GM18498 (cell line): ENCODE measurements around the gene SULT4A1.

ENCODE experiments used
- ATAC-seq: cut with Tn5 transposase; IDR thresholded peaks from one replicate; pipeline ENCODE4 v1.9.1; 2021; ENCODE audit warnings: mild to moderate bottlenecking, moderate library complexity; ENCODE audit not compliant: unreplicated experiment

The SULT4A1 gene

GRCh38 chr22:43812149-43812842 lies 50.0 kb downstream of the SULT4A1 start, which contains the start of gene EFCAB6:
Gene EFCAB6, minus strand, starts transcription at chr22:43812305. Its CDS starts 29,987 bp downstream, at chr22:43782318.
- ATAC-seq: peak; percentile 90

DNA sequence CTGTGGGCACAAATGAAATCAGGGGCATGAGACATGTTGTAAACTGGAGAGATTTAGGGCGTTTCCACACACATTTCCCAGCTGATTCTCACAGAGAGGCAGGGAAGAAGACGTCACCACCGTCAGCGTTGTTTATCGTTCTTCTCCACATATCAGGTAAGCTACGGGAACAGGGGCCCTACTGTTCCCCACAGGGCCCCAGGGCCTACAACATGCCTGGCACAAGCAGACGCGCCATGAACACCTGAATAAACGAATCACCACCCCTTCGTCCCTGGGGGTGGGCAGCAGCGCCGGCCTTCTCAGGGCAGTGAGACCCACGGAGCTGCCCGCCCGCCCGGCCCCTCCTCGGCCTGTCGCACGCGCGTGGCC lies 50.5 kb downstream of the SULT4A1 start:
- peak; percentile 9 for ATAC-seq

DNA sequence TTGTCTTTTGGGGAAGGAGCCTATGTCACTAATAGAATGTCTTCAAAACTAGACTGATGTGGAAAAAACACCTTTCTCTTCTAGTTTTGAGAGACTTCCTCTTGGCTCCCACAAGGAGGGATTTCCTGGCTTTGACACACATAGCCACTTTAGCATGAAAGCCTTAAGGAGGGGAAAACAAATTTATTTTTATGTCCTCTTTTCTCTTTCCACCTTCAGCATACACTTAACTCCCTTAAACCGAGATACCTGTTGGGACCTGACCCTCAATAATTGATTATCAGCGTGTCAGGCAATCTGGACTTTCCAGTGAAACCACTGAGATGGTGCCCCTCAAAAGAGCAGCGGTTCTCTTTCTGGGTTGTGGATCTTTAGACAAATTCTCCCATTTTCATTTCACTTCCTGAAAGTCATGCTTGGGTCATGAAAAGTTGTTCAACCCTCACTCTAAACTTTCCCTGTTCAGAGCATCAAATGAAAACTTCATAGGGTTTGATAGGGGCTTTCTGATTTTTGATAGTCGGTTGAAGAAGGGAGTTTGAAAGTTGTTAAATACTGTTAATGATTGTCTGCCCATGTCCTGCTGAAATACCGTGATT lies 59.3 kb downstream of the SULT4A1 start:
- ATAC-seq: no peak

DNA sequence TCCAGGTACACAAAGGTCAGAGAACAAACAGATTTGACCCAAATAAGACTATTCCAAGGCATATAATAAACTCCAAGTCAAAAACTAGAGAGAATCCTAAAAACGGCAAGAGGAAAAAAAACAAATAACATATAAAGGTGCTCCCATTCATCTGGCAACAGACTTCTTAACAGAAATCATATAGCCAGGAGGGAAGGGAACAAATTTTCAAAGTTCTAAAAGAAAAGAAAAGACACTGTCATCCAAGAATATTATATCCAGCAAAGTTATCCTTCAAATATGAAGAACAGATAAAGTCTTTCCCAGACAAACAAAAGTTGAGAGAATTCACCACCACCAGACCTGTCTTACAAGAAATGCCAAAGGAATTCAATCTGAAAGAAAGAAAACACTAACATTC lies 61.3 kb downstream of the SULT4A1 start:
- no peak for ATAC-seq

- ATAC-seq: no peak
These were observed 63.8 kb downstream of the SULT4A1 start for GRCh38 chr22:43798492-43798891.

DNA sequence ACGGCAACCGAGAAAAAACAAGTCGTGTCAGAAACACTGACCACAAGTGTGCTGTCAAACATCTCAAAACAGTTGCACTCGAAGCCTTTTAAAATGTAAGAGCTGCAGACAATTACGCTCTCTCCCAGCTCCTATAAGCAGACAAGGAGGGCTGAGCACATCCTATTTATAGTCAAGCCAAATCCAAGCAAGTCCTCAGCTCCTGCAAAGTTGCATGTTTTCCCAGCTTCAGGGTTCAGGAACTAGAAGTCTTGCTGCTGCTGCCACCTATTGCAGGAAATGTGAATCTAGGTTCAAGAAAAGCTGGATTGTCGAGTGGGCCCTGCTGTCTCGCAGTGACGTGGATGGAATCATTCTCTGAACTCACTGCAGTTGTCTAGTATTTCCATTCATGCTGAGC lies 65.7 kb downstream of the SULT4A1 start:
- ATAC-seq: no peak

DNA sequence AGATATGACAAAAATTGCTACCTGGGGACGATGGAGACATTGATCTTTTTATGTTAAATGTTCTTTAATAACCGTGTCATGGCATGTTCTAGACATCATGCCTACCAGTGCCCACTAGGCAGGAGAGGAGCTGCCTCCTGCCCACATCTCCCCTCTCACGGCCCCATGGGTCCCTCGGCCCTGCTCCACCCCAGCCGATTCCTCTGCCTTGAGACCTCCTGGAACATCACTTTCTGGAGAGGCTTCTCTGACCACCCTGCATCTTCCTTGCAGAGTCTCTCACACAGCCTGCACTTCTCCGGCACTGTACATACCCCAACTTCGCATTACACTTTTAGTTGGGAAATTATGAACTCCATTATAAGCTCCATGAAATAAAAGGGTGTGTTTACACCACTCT lies 67.0 kb downstream of the SULT4A1 start:
- ATAC-seq: no peak

DNA sequence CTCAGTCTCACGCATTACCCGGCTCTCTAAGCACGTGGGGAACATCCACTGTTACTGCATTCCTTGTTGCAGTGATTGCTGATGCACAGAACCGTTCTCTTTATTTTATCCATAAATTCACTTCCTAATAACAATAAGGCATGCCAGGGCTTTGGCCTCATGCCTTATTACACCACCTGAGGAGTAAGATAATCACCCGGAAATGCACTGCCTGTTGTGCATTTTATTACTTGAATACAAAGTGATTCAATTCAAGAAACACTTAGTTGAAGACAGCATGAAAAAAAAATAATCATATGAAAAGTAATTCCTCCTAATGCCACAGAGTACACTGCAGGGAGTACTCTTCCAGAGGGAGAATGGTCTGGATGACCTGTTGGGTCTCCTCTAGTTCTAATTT lies 69.4 kb downstream of the SULT4A1 start:
- no peak for ATAC-seq

- no peak for ATAC-seq
These were observed 72.9 kb downstream of the SULT4A1 start for GRCh38 chr22:43789452-43789851.

GRCh38 chr22:43783777-43784176 lies 78.5 kb downstream of the SULT4A1 start:
- ATAC-seq: no peak

DNA sequence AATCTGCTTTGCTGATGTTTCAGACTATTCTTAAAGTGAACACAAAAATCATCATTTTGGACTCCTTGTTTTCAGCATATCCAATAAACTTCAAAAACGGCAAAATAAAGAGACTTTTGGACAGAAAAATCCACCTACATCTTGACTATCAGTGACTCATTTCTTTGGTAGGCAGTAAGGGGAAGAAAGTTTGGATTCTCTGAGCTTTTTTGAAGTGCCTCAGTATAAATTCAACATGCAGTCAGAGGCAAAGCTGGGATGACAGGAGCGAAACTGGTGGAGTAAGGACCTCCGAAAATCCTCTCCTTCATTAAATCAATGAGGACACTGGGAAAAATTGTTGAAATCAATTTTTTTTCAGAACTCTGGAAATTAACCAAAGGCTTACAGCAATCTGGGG lies 79.9 kb downstream of the SULT4A1 start:
- no peak for ATAC-seq

DNA sequence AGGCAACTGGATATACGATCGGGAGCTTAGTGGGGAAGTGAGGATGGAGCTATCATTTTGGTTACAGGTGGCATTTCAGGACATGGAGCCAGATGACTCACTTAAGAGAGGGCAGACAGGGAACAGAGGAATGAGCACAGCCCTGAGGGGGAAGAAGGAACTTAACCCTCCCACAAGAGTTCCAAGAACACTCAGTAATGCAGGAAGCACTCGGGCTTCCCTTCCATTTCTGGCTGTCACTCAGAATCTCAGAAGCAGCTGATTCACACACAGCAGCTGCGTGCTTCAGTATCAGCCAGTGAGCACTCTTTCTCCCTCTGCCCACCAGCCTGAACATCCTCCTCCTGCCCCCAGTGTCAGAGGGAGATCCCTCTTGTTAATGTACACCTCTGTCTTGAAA lies 85.0 kb downstream of the SULT4A1 start:
- ATAC-seq: no peak

GRCh38 chr22:43776081-43776670 lies 86.1 kb downstream of the SULT4A1 start:
- ATAC-seq: no peak
